ENCODE measurements around the gene SND1. TPM values are rescaled to one million over a fixed set of nuclear protein-coding genes. Genes with fewer than 3 reads are reported as not detected.

The SND1 gene
- polyA plus RNA-seq, 3 donors, result 46.5 to 97.3 (median 79.8) TPM

GRCh38 chr7:127870231-127870907, 218.4 kb downstream of the SND1 start:
- H3K4me3 Mint-ChIP-seq, result no peak overlapping the region
- no peaks in the 10 kb centered on the region for H3K27me3 ChIP-seq (ENCODE audit: control insufficient read depth in 2 of 2, insufficient read depth in 2 of 2, low read length in 2 of 2)
- TF ChIP-seq CTCF (IDR thresholded peaks at IDR 0.05), result no peak
- H3K27ac ChIP-seq (ENCODE audit: low read depth in 1 of 2, low read length in 2 of 2), result peak overlapping the region in 1 of 2 donors; percentile 73
- peaks cover 29% of the 10 kb centered on the region for H3K4me1 Mint-ChIP-seq
- intact Hi-C loops (cut with micrococcal nuclease), result loop anchor here in 1 of 2 donors (10.0 kb wide), 1 partner anchor 56 kb away; no protein-coding TSS in a partner anchor
- peaks cover 0 to 14% of the 10 kb centered on the region in 2 donors for H3K36me3 ChIP-seq (replicated peaks in 1 of 2; ENCODE audit: control insufficient read depth in 1 of 2, insufficient read depth in 2 of 2, low read length in 2 of 2)
- peak; percentile 63 to 83 (median 75) for DNase-seq
- peaks cover 21 to 32% of the 10 kb centered on the region in 2 donors for H3K4me1 ChIP-seq (ENCODE audit: control insufficient read depth in 1 of 2, insufficient read depth in 2 of 2, low read length in 2 of 2)
- H3K27ac Mint-ChIP-seq, result peak overlapping the region in 1 of 7 donors; percentile 33
- peak overlapping the region; percentile 15 for H3K4me2 ChIP-seq (replicated peaks; ENCODE audit: extremely low read depth, low read length, poor library complexity, severe bottlenecking)
- peaks cover 15 to 33% of the 10 kb centered on the region in 2 donors for H3K36me3 Mint-ChIP-seq
- peaks cover 34% of the 10 kb centered on the region for H3K79me2 ChIP-seq (ENCODE audit: insufficient read depth, low read length)
- no peak overlapping the region for H3K4me3 ChIP-seq (replicated peaks in 1 of 3; ENCODE audit: low read depth in 2 of 3, low read length in 3 of 3)
- H3K9ac ChIP-seq (ENCODE audit: insufficient read depth, low read length, poor library complexity, severe bottlenecking), result no peak overlapping the region
- H4K20me1 ChIP-seq (ENCODE audit: insufficient read depth, low read length), result peaks cover 40% of the 10 kb centered on the region
- no peaks in the 10 kb centered on the region for H3K27me3 Mint-ChIP-seq (ENCODE audit: low read depth in 3 of 3)
- no peaks in the 10 kb centered on the region for H3K9me3 Mint-ChIP-seq
- 0% methylated on average over 2 of the region's 6 CpGs for WGBS (ENCODE audit: insufficient coverage)
- no peaks in the 10 kb centered on the region for H3K9me3 ChIP-seq (replicated peaks in 1 of 2; ENCODE audit: control insufficient read depth in 1 of 2, insufficient read depth in 1 of 2, low read length in 2 of 2)
- no peak overlapping the region for H2AFZ ChIP-seq (ENCODE audit: insufficient read depth, low read depth, low read length, poor library complexity, severe bottlenecking)

- WGBS (ENCODE audit: insufficient coverage), result no CpG with 5 or more reads among the region's 3 CpGs
- H3K4me2 ChIP-seq (replicated peaks; ENCODE audit: extremely low read depth, low read length, poor library complexity, severe bottlenecking), result no peak overlapping the region
- peaks cover 47% of the 10 kb centered on the region for H4K20me1 ChIP-seq (ENCODE audit: insufficient read depth, low read length)
- H3K27me3 ChIP-seq (ENCODE audit: control insufficient read depth in 2 of 2, insufficient read depth in 2 of 2, low read length in 2 of 2), result no peaks in the 10 kb centered on the region
- peaks cover 27% of the 10 kb centered on the region for H3K4me1 Mint-ChIP-seq
- peaks cover 15 to 30% of the 10 kb centered on the region in 2 donors for H3K36me3 Mint-ChIP-seq
- peaks cover 35% of the 10 kb centered on the region for H3K79me2 ChIP-seq (ENCODE audit: insufficient read depth, low read length)
- H3K36me3 ChIP-seq (replicated peaks in 1 of 2; ENCODE audit: control insufficient read depth in 1 of 2, insufficient read depth in 2 of 2, low read length in 2 of 2), result peaks cover 0 to 14% of the 10 kb centered on the region in 2 donors
- no peak overlapping the region for H3K4me3 ChIP-seq (replicated peaks in 1 of 3; ENCODE audit: low read depth in 2 of 3, low read length in 3 of 3)
- no peak for TF ChIP-seq CTCF (IDR thresholded peaks at IDR 0.05)
- peak overlapping the region in 1 of 2 donors; percentile 40 for H3K27ac ChIP-seq (ENCODE audit: low read depth in 1 of 2, low read length in 2 of 2)
- no peaks in the 10 kb centered on the region for H3K27me3 Mint-ChIP-seq (ENCODE audit: low read depth in 3 of 3)
- H3K9me3 ChIP-seq (replicated peaks in 1 of 2; ENCODE audit: control insufficient read depth in 1 of 2, insufficient read depth in 1 of 2, low read length in 2 of 2), result no peaks in the 10 kb centered on the region
- DNase-seq, result no peak
- intact Hi-C loops (cut with micrococcal nuclease), result loop anchor here in 1 of 2 donors (10.0 kb wide), 1 partner anchor 56 kb away; no protein-coding TSS in a partner anchor
- H3K27ac Mint-ChIP-seq, result no peak overlapping the region
- H2AFZ ChIP-seq (ENCODE audit: insufficient read depth, low read depth, low read length, poor library complexity, severe bottlenecking), result no peak overlapping the region
- H3K9ac ChIP-seq (ENCODE audit: insufficient read depth, low read length, poor library complexity, severe bottlenecking), result no peak overlapping the region
- peaks cover 29 to 40% of the 10 kb centered on the region in 2 donors for H3K4me1 ChIP-seq (ENCODE audit: control insufficient read depth in 1 of 2, insufficient read depth in 2 of 2, low read length in 2 of 2)
- no peaks in the 10 kb centered on the region for H3K9me3 Mint-ChIP-seq
- H3K4me3 Mint-ChIP-seq, result no peak overlapping the region
These were observed 219.2 kb downstream of the SND1 start for GRCh38 chr7:127871226-127871625.

Data from CD14-positive monocyte (primary cell).